ENCODE data around the gene NCAPD2.

NCAPD2 gene

DNA sequence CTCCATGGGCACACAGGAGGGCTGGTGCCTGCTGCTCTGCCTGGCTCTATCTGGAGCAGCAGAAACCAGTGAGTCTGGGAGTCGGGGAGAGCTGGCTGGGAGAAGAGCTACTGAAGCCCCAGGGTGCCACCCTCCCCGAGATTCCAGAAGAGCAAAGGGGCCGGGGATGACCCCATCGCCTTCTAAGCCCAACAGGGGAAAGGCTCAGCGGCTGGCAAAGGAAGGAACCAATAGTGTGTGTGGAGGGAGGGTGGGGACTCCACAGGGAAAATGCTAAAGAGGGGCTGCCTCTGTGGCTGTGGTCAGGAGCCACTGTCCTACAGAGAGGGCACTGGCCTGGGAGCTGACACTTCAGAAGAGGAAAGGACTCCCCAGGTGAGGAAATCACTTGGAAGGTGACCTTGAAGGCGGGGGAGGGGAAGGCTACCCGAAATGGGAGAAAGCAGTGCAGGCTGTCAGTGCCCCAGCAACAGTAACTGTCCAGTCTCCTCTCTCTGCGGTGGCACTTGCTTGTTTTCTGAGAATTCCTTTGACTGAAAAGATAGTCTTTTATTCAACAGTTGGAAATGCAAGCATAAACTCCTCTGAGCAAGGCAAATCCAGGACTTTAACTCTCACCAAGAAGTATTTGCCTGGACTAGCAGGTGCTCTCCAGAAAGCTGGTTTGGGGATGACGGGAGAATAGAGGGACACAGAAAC, 41.5 kb upstream of the NCAPD2 start:
- Histone ChIP-seq H3K9ac (ENCODE audit: insufficient read length, low read depth) (peak overlapping the region; percentile 86), H3K9me3 (ENCODE audit: insufficient read depth, low read length) (no peaks in the 10 kb centered on the region), H3K4me3 (ENCODE audit: insufficient read length, low read depth) (peak overlapping the region; percentile 42), H3K27me3 (ENCODE audit: insufficient read depth, insufficient read length) (no peaks in the 10 kb centered on the region), H3K36me3 (ENCODE audit: insufficient read depth, insufficient read length, low read length) (peaks cover 23% of the 10 kb centered on the region), H3K4me1 (ENCODE audit: insufficient read depth, insufficient read length) (peaks cover 26% of the 10 kb centered on the region)
- no peak for DNase-seq (ENCODE audit: low read depth, low spot score)
- TF ChIP-seq ZNF274 (IDR thresholded peaks at IDR 0.05; ENCODE audit: low read depth, low read length) = no peak
- no peak for TF ChIP-seq YY1 (IDR thresholded peaks at IDR 0.05; ENCODE audit: insufficient read depth, insufficient read length)
- TF ChIP-seq SUZ12 (IDR thresholded peaks at IDR 0.05; ENCODE audit: extremely low read depth, insufficient read depth, insufficient read length) = no peak

DNA sequence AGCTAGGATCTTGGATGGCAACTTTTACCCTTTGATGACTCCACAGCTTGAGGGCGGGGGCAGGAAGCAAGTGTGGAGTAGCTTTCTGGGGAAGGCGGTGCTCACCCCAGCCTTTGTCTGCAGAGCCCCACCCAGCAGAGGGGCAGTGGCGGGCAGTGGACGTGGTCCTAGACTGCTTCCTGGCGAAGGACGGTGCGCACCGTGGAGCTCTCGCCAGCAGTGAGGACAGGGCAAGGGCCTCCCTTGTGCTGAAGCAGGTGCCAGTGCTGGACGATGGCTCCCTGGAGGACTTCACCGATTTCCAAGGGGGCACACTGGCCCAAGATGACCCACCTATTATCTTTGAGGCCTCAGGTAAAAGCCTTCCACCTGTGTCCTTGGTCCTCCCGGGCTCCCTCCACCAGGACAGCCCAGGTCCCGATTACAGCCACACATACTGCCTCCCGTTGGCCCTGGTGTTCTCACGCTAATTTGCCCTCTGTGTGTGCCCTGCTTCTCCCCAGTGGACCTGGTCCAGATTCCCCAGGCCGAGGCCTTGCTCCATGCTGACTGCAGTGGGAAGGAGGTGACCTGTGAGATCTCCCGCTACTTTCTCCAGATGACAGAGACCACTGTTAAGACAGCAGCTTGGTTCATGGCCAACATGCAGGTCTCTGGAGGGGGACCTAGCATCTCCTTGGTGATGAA, 40.8 kb upstream of the NCAPD2 start:
- H3K36me3 ChIP-seq (ENCODE audit: insufficient read depth, insufficient read length, low read length) = peaks cover 25% of the 10 kb centered on the region
- no peaks in the 10 kb centered on the region for H3K9me3 ChIP-seq (ENCODE audit: insufficient read depth, low read length)
- peaks cover 26% of the 10 kb centered on the region for H3K4me1 ChIP-seq (ENCODE audit: insufficient read depth, insufficient read length)
- peak overlapping the region; percentile 86 for H3K9ac ChIP-seq (ENCODE audit: insufficient read length, low read depth)
- no peak overlapping the region for H3K4me3 ChIP-seq (ENCODE audit: insufficient read length, low read depth)
- H3K27me3 ChIP-seq (ENCODE audit: insufficient read depth, insufficient read length) = no peaks in the 10 kb centered on the region
- no peak for TF ChIP-seq YY1 (IDR thresholded peaks at IDR 0.05; ENCODE audit: insufficient read depth, insufficient read length)
- no peak for TF ChIP-seq SUZ12 (IDR thresholded peaks at IDR 0.05; ENCODE audit: extremely low read depth, insufficient read depth, insufficient read length)
- TF ChIP-seq ZNF274 (IDR thresholded peaks at IDR 0.05; ENCODE audit: low read depth, low read length) = no peak
- no peak for DNase-seq (ENCODE audit: low read depth, low spot score)

DNA sequence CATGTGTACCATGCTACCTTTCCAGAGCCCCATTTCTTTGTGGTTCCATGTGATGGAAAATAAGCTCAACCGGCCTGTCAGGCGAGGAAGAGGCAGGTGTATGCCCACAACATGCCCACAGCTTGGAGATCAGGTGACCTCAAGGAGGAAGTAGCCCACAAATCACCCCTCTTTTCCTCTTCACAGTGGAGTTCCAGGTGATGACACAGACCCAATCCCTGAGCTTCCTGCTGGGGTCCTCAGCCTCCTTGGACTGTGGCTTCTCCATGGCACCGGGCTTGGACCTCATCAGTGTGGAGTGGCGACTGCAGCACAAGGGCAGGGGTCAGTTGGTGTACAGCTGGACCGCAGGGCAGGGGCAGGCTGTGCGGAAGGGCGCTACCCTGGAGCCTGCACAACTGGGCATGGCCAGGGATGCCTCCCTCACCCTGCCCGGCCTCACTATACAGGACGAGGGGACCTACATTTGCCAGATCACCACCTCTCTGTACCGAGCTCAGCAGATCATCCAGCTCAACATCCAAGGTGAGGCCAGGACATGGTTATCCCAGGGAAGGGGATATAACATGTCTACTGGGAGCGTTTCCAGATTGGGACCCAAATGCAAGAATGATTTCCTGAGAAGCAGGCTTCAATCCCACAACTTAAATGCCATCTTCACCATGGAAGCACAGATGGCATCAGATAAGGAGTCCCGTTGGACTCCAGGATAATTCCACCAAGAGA, 36.5 kb upstream of the NCAPD2 start:
- TF ChIP-seq SUZ12 (IDR thresholded peaks at IDR 0.05; ENCODE audit: extremely low read depth, insufficient read depth, insufficient read length) (no peak), YY1 (IDR thresholded peaks at IDR 0.05; ENCODE audit: insufficient read depth, insufficient read length) (no peak), ZNF274 (IDR thresholded peaks at IDR 0.05; ENCODE audit: low read depth, low read length) (no peak)
- Histone ChIP-seq H3K36me3 (ENCODE audit: insufficient read depth, insufficient read length, low read length) (peaks cover 63% of the 10 kb centered on the region), H3K9me3 (ENCODE audit: insufficient read depth, low read length) (no peaks in the 10 kb centered on the region), H3K9ac (ENCODE audit: insufficient read length, low read depth) (no peak overlapping the region), H3K27me3 (ENCODE audit: insufficient read depth, insufficient read length) (no peaks in the 10 kb centered on the region), H3K4me1 (ENCODE audit: insufficient read depth, insufficient read length) (peaks cover 10% of the 10 kb centered on the region), H3K4me3 (ENCODE audit: insufficient read length, low read depth) (no peak overlapping the region)
- no peak for DNase-seq (ENCODE audit: low read depth, low spot score)

GRCh38 chr12:6458281-6459003, 35.5 kb upstream of the NCAPD2 start:
- no peak for DNase-seq (ENCODE audit: low read depth, low spot score)
- no peaks in the 10 kb centered on the region for H3K4me1 ChIP-seq (ENCODE audit: insufficient read depth, insufficient read length)
- H3K36me3 ChIP-seq (ENCODE audit: insufficient read depth, insufficient read length, low read length) = peaks cover 74% of the 10 kb centered on the region
- H3K27me3 ChIP-seq (ENCODE audit: insufficient read depth, insufficient read length) = no peaks in the 10 kb centered on the region
- no peak overlapping the region for H3K9ac ChIP-seq (ENCODE audit: insufficient read length, low read depth)
- TF ChIP-seq SUZ12 (IDR thresholded peaks at IDR 0.05; ENCODE audit: extremely low read depth, insufficient read depth, insufficient read length) (no peak), YY1 (IDR thresholded peaks at IDR 0.05; ENCODE audit: insufficient read depth, insufficient read length) (no peak), ZNF274 (IDR thresholded peaks at IDR 0.05; ENCODE audit: low read depth, low read length) (no peak)
- H3K4me3 ChIP-seq (ENCODE audit: insufficient read length, low read depth) = no peak overlapping the region
- H3K9me3 ChIP-seq (ENCODE audit: insufficient read depth, low read length) = no peaks in the 10 kb centered on the region

DNA sequence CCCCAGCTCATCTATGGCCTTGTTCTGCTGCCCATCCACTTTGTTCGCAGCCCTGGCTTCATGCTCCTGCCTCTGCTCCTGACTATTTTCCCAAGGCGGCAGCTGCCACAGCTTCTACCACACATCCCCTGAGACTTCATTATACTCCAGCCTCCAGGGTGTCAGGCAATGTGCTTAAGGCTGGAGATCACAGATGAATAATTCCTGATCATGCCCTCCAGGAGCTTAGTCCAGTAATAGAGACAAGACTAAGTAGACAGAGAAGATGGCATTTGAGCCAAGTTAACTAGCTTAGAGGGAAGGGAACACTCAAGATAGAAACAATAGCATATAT, 34.9 kb upstream of the NCAPD2 start:
- Histone ChIP-seq H3K9me3 (ENCODE audit: insufficient read depth, low read length) (no peaks in the 10 kb centered on the region), H3K36me3 (ENCODE audit: insufficient read depth, insufficient read length, low read length) (peaks cover 79% of the 10 kb centered on the region), H3K9ac (ENCODE audit: insufficient read length, low read depth) (no peak overlapping the region), H3K4me1 (ENCODE audit: insufficient read depth, insufficient read length) (no peaks in the 10 kb centered on the region), H3K27me3 (ENCODE audit: insufficient read depth, insufficient read length) (no peaks in the 10 kb centered on the region), H3K4me3 (ENCODE audit: insufficient read length, low read depth) (no peak overlapping the region)
- no peak for TF ChIP-seq ZNF274 (IDR thresholded peaks at IDR 0.05; ENCODE audit: low read depth, low read length)
- TF ChIP-seq SUZ12 (IDR thresholded peaks at IDR 0.05; ENCODE audit: extremely low read depth, insufficient read depth, insufficient read length) = no peak
- no peak for TF ChIP-seq YY1 (IDR thresholded peaks at IDR 0.05; ENCODE audit: insufficient read depth, insufficient read length)
- DNase-seq (ENCODE audit: low read depth, low spot score) = no peak

DNA sequence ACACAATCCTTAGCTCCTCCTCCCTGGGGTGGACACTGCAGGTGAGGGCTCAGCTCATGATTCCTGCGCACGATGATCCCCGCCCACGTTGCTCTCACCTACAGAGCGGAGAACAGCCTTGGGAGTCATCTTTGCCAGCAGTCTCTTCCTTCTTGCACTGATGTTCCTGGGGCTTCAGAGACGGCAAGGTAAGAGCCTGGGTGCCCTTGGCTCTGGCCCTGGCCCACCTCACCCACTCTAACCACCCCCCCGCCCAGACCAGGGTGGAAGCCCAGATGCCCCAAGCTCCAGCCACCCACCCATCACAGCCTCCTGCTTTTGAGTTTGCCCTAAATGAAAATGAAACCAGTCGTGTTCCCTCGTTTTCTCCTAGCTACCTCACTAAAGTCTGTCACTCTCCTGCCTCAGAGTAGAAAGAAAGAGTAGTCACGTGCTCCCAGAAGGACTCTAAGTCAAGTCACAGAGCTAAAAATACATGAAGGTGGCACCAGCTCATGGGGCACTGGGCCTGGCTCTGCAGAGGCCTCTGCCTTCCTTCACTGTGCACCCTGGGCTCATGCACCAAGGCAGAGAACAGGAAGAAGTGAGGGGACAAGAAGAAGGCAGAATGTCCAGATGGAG, 33.0 kb upstream of the NCAPD2 start:
- Histone ChIP-seq H3K27me3 (ENCODE audit: insufficient read depth, insufficient read length) (no peaks in the 10 kb centered on the region), H3K36me3 (ENCODE audit: insufficient read depth, insufficient read length, low read length) (peaks cover 87% of the 10 kb centered on the region), H3K4me3 (ENCODE audit: insufficient read length, low read depth) (no peak overlapping the region), H3K9ac (ENCODE audit: insufficient read length, low read depth) (no peak overlapping the region), H3K9me3 (ENCODE audit: insufficient read depth, low read length) (no peaks in the 10 kb centered on the region), H3K4me1 (ENCODE audit: insufficient read depth, insufficient read length) (peaks cover 5% of the 10 kb centered on the region)
- TF ChIP-seq ZNF274 (IDR thresholded peaks at IDR 0.05; ENCODE audit: low read depth, low read length) (no peak), YY1 (IDR thresholded peaks at IDR 0.05; ENCODE audit: insufficient read depth, insufficient read length) (no peak), SUZ12 (IDR thresholded peaks at IDR 0.05; ENCODE audit: extremely low read depth, insufficient read depth, insufficient read length) (no peak)
- no peak for DNase-seq (ENCODE audit: low read depth, low spot score)

Measured in NT2/D1 (cell line).